GM12878 (cell line): ENCODE measurements around the gene INO80B. TPM values are rescaled to one million over a fixed set of nuclear protein-coding genes. Genes with fewer than 3 reads are reported as not detected.

Experiments used
- ATAC-seq: fragments of 200-7000 bp; cut with Tn5 transposase; 3 replicates; pipeline ENCODE4 v1.9.1; 2020; ENCODE audit warnings: mild to moderate bottlenecking, moderate library complexity
- BruUV-seq: library from RNA; stranded (reverse); fragments of 400-500 nt; replicated peaks from 2 replicates; lab custom pipeline; 2021; lab: Mats Ljungman, UMichigan
- CTCF ChIA-PET: fragments of 300-600 bp; sonication (Branson Sonifier 250); formaldehyde crosslinking; extraction: SDS; loops from one replicate; lab custom pipeline; 2021; ENCODE audit warnings: inconsistent platforms; lab: Yijun Ruan, JAX
- POLR2A ChIA-PET: fragments of 350-600 bp; formaldehyde crosslinking; extraction: SDS; loops from one replicate; lab custom pipeline; 2021; ENCODE audit warnings: inconsistent platforms; lab: Charles Lee
- RAD21 ChIA-PET: fragments of 300-600 bp; sonication (Branson Sonifier 250); formaldehyde crosslinking; loops from one replicate; lab custom pipeline; 2023; ENCODE audit warnings: antibody characterized with exemption; ENCODE audit not compliant: unreplicated experiment; lab: Charles Lee
- SMC1A ChIA-PET: fragments of 300-600 bp; sonication (Branson Sonifier 250); formaldehyde crosslinking; loops from one replicate; lab custom pipeline; 2023; ENCODE audit not compliant: unreplicated experiment, uncharacterized antibody; lab: Charles Lee
- DNase-seq: peaks from one replicate; pipeline ENCODE4 v3.0.0-alpha.2; 2011; ENCODE audit warnings: low read depth, low spot score
- FAIRE-seq: peaks from 3 replicates; lab custom pipeline; 2011; peaks lifted over from hg19 to GRCh38; lab: Jason Lieb, UNC
- H2AFZ ChIP-seq: 2 replicates; pipeline ENCODE4 v1.6.0; 2011; ENCODE audit warnings: low read depth, low read length, control low read depth; ENCODE audit not compliant: control insufficient read depth
- H3K27ac ChIP-seq: 2 replicates; pipeline ENCODE4 v1.5.1; 2011; ENCODE audit warnings: control low read depth; ENCODE audit not compliant: control insufficient read depth, insufficient read depth
- H3K27me3 ChIP-seq, 2 experiments: replicated peaks in 1 of 2; 2 replicates each; pipeline versions ENCODE4 v1.6.0 to v1.6.1; 2011; ENCODE audit warnings: low read length in 1 of 2; ENCODE audit not compliant: control insufficient read depth in 2 of 2, insufficient read depth in 2 of 2
- H3K36me3 ChIP-seq, 2 experiments: 2 replicates each; pipeline ENCODE4 v1.5.1; 2011; ENCODE audit warnings: low read length in 1 of 2; ENCODE audit not compliant: control insufficient read depth in 2 of 2, insufficient read depth in 2 of 2
- H3K4me1 ChIP-seq: 2 replicates; pipeline ENCODE4 v1.6.1; 2011; ENCODE audit warnings: mild to moderate bottlenecking, low read length, moderate library complexity, mixed read lengths; ENCODE audit not compliant: control insufficient read depth, insufficient read depth
- H3K4me2 ChIP-seq: 2 replicates; pipeline ENCODE4 v1.6.0; 2011; ENCODE audit warnings: control low read depth; ENCODE audit not compliant: control insufficient read depth, insufficient read depth
- H3K4me3 ChIP-seq: fragments of 200-600 bp; sonication (generic); 2 replicates; pipeline ENCODE4 v1.5.1; 2016
- H3K79me2 ChIP-seq: 2 replicates; pipeline ENCODE4 v1.6.0; 2011; ENCODE audit warnings: low read length; ENCODE audit not compliant: control insufficient read depth, insufficient read depth
- H3K9ac ChIP-seq: 2 replicates; pipeline ENCODE4 v1.8.0; 2011; ENCODE audit warnings: low read length, control low read depth, mixed read lengths; ENCODE audit not compliant: control insufficient read depth, insufficient read depth
- H3K9me3 ChIP-seq: replicated peaks from 3 replicates; pipeline ENCODE4 v1.5.1; 2011; ENCODE audit warnings: mild to moderate bottlenecking, low read length; ENCODE audit not compliant: control insufficient read depth, insufficient read depth
- H4K20me1 ChIP-seq: 2 replicates; pipeline ENCODE4 v1.6.0; 2011; ENCODE audit not compliant: control insufficient read depth, insufficient read depth
- CHD4 ChIP-seq: fragments of 200-600 bp; sonication (generic); IDR thresholded peaks from 2 replicates; pipeline ENCODE4 v1.6.1; 2016; ENCODE audit warnings: mild to moderate bottlenecking
- JUND ChIP-seq: IDR thresholded peaks from 2 replicates; pipeline ENCODE4 v1.6.1; 2012; ENCODE audit warnings: low read depth, mild to moderate bottlenecking, low read length, improper control_type of control experiment, moderate library complexity
- NRF1 ChIP-seq: conservative IDR thresholded peaks from 2 replicates; pipeline ENCODE4 v1.6.1; 2011; ENCODE audit warnings: mild to moderate bottlenecking, low read depth, low read length, improper control_type of control experiment
- RBBP5 ChIP-seq: fragments of 200-600 bp; sonication (generic); conservative IDR thresholded peaks from 2 replicates; pipeline ENCODE4 v1.6.1; 2016
- SMAD5 ChIP-seq: IDR thresholded peaks from 2 replicates; pipeline ENCODE4 v1.6.1; 2016; ENCODE audit warnings: antibody characterized with exemption, low read depth
- SMARCA5 ChIP-seq: fragments of 450-650 bp; IDR thresholded peaks from 2 replicates; pipeline ENCODE4 v1.6.1; 2017; ENCODE audit warnings: mild to moderate bottlenecking
- TARDBP ChIP-seq: IDR thresholded peaks from 2 replicates; pipeline ENCODE4 v1.6.1; 2016; ENCODE audit warnings: borderline replicate concordance
- TCF3 ChIP-seq: IDR thresholded peaks from 2 replicates; pipeline ENCODE4 v1.6.1; 2012; ENCODE audit warnings: low read depth, mild to moderate bottlenecking, low read length, borderline replicate concordance; ENCODE audit not compliant: insufficient read depth
- YY1 ChIP-seq: IDR thresholded peaks from 2 replicates; pipeline ENCODE4 v1.6.1; 2011; ENCODE audit warnings: low read depth, mild to moderate bottlenecking, low read length
- ZNF384 ChIP-seq: IDR thresholded peaks from 2 replicates; pipeline ENCODE4 v1.6.1; 2012; ENCODE audit warnings: low read depth, mild to moderate bottlenecking, low read length, improper control_type of control experiment, borderline replicate concordance
- WGBS: methylation state at CpG from one replicate; pipeline ENCODE4 v1.1.6; 2016; ENCODE audit warnings: low lambda C conversion rate; ENCODE audit not compliant: insufficient replicate concordance, insufficient coverage; ENCODE audit errors: missing lambda C conversion rate; 5-methylcytosine and 5-hydroxymethylcytosine counted together
- in situ Hi-C: fragments of 300-500 bp; cut with MboI; formaldehyde crosslinking; loops from 9 replicates; pipeline ENCODE4 v1.14.3; 2018; ENCODE audit warnings: mixed read lengths
- intact Hi-C: fragments of 100-400 bp; cut with micrococcal nuclease; formaldehyde crosslinking; loops from one replicate; pipeline ENCODE4 v1.14.2; 2022; ENCODE audit not compliant: unreplicated experiment
- polyA plus RNA-seq, 11 experiments: library from polyadenylated mRNA; depleted of rRNA in 4 of 11; unstranded in 6 of 11; stranded (reverse) in 5 of 11; fragments of >200 nt; fragmentation: Nextera tagmentation in 4 of 11; fragmentation: Illumina TruSeq in 1 of 11; extraction: Ambion mirVana in 4 of 11; extraction: Trizol in 1 of 11; gene quantifications; 1 replicate in 1 of 11; 2 replicates in 10 of 11; pipeline versions ENCODE4 v1.2.1 to v1.2.3, GENCODE V29; 2011 to 2016; ENCODE audit warnings: inconsistent platforms in 2 of 11, missing spikeins in 2 of 11, low read depth in 1 of 11
- total RNA-seq, 4 experiments: library from RNA; depleted of rRNA in 3 of 4; stranded (reverse); fragments of >200 nt in 3 of 4; fragmentation: Illumina TruSeq in 1 of 4; extraction: Trizol in 1 of 4; gene quantifications; 2 replicates each; pipeline versions ENCODE4 v1.2.1 to v1.2.3, GENCODE V29; 2013 to 2021
- TF ChIP-seq, protein P1 (sequence below): fragments of 450-650 bp; IDR thresholded peaks from 2 replicates; pipeline ENCODE4 v1.6.1; 2018; ENCODE audit warnings: mild to moderate bottlenecking, low read depth, moderate library complexity; ENCODE audit not compliant: partially characterized antibody
- TF ChIP-seq, protein P2 (sequence below): IDR thresholded peaks from 2 replicates; pipeline ENCODE4 v1.6.1; 2011; ENCODE audit warnings: borderline replicate concordance, low read depth, mild to moderate bottlenecking, moderate library complexity, mixed read lengths, low read length; ENCODE audit not compliant: insufficient read depth; ENCODE audit errors: extremely low read length
- TF ChIP-seq, protein P3 (sequence below): fragments of 450-650 bp; formaldehyde crosslinking; IDR thresholded peaks from 2 replicates; pipeline ENCODE4 v1.5.0; 2022; ENCODE audit warnings: mild to moderate bottlenecking, missing genetic modification characterization
- TF ChIP-seq, protein P4 (sequence below): fragments of 450-650 bp; formaldehyde crosslinking; IDR thresholded peaks from 2 replicates; pipeline ENCODE4 v1.4.0; 2022; ENCODE audit warnings: mild to moderate bottlenecking, moderate library complexity

Gene INO80B
- total and polyA plus RNA-seq, 10 of the 15 experiments (the other 5 are each of a cell fraction or from before 2014, with no cell fraction given), result 1.3 to 26.7 (median 11.1) TPM

DNA sequence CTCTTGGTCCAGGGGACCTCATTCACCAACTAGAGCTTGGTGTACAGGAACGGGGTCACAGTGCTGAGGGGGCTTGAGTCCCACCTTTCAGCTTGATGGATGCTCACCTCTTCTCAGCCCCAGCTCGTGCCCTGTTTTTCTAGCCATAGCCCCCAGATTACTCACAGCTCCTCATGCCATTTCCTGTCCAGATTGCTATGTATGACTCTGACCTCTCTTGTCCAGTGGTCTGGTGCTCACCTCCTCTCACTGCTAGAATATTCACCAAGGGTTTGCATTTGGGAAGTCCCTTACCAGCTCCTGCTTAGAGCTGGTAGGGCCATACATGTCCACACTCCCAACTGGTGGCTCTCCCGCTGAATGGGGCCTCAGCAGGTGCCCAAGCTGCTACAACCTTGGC is 38.7 kb downstream of the INO80B start:
- no TSS peak for BruUV-seq
- Histone ChIP-seq H3K4me3 (no peak overlapping the region), H2AFZ (no peak overlapping the region), H3K4me1 (0 out of 2 replicates have a peak, but pooled peaks cover 3% of the 10 kb centered on the region), H3K4me2 (no peak overlapping the region), H3K9me3 (no peaks in the 10 kb centered on the region), H3K79me2 (no peaks in the 10 kb centered on the region), H3K36me3 (peaks cover 12 to 13% of the 10 kb centered on the region in 2 experiments; a peak in 3 of 4 replicates), H3K27me3 (peaks cover 4 to 5% of the 10 kb centered on the region in 2 experiments; a peak in 3 of 4 replicates), H4K20me1 (no peaks in the 10 kb centered on the region), H3K9ac (no peak overlapping the region), H3K27ac (no peak overlapping the region)
- ATAC-seq, result no peak
- CTCF ChIA-PET, result interaction anchor here (1.7 to 19.4 kb wide), 3 partner anchors 11 to 95 kb away, joined by 4 to 280 read pairs (median 10); partner anchors contain the start of genes CCDC142 and TTC31
- in situ Hi-C loops (no loop called here), intact Hi-C loops (no loop called here)
- RAD21 ChIA-PET, result no interaction called here
- POLR2A ChIA-PET, result interaction anchor here (0.5 to 1.0 kb wide), 4 partner anchors 13 to 75 kb away, joined by 3 read pairs; no protein-coding TSS in a partner anchor
- SMC1A ChIA-PET, result interaction anchor here (1.2 to 1.4 kb wide), 2 partner anchors 91 to 93 kb away, joined by 4 read pairs; no protein-coding TSS in a partner anchor
- no peak for FAIRE-seq
- no peak for DNase-seq
- WGBS, result 73% methylated on average over 3 of the region's 3 CpGs
- no peak for TF ChIP-seq ZNF384
- TF ChIP-seq, protein P1, sequence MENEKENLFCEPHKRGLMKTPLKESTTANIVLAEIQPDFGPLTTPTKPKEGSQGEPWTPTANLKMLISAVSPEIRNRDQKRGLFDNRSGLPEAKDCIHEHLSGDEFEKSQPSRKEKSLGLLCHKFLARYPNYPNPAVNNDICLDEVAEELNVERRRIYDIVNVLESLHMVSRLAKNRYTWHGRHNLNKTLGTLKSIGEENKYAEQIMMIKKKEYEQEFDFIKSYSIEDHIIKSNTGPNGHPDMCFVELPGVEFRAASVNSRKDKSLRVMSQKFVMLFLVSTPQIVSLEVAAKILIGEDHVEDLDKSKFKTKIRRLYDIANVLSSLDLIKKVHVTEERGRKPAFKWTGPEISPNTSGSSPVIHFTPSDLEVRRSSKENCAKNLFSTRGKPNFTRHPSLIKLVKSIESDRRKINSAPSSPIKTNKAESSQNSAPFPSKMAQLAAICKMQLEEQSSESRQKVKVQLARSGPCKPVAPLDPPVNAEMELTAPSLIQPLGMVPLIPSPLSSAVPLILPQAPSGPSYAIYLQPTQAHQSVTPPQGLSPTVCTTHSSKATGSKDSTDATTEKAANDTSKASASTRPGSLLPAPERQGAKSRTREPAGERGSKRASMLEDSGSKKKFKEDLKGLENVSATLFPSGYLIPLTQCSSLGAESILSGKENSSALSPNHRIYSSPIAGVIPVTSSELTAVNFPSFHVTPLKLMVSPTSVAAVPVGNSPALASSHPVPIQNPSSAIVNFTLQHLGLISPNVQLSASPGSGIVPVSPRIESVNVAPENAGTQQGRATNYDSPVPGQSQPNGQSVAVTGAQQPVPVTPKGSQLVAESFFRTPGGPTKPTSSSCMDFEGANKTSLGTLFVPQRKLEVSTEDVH, result no peak
- TF ChIP-seq JUND, result no peak
- TF ChIP-seq RBBP5, result no peak
- TF ChIP-seq, protein P2, sequence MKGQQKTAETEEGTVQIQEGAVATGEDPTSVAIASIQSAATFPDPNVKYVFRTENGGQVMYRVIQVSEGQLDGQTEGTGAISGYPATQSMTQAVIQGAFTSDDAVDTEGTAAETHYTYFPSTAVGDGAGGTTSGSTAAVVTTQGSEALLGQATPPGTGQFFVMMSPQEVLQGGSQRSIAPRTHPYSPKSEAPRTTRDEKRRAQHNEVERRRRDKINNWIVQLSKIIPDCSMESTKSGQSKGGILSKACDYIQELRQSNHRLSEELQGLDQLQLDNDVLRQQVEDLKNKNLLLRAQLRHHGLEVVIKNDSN, result no peak
- TF ChIP-seq, protein P3, sequence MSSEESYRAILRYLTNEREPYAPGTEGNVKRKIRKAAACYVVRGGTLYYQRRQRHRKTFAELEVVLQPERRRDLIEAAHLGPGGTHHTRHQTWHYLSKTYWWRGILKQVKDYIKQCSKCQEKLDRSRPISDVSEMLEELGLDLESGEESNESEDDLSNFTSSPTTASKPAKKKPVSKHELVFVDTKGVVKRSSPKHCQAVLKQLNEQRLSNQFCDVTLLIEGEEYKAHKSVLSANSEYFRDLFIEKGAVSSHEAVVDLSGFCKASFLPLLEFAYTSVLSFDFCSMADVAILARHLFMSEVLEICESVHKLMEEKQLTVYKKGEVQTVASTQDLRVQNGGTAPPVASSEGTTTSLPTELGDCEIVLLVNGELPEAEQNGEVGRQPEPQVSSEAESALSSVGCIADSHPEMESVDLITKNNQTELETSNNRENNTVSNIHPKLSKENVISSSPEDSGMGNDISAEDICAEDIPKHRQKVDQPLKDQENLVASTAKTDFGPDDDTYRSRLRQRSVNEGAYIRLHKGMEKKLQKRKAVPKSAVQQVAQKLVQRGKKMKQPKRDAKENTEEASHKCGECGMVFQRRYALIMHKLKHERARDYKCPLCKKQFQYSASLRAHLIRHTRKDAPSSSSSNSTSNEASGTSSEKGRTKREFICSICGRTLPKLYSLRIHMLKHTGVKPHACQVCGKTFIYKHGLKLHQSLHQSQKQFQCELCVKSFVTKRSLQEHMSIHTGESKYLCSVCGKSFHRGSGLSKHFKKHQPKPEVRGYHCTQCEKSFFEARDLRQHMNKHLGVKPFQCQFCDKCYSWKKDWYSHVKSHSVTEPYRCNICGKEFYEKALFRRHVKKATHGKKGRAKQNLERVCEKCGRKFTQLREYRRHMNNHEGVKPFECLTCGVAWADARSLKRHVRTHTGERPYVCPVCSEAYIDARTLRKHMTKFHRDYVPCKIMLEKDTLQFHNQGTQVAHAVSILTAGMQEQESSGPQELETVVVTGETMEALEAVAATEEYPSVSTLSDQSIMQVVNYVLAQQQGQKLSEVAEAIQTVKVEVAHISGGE (CRISPR knock-in tag), result no peak
- TF ChIP-seq YY1, result no peak
- TF ChIP-seq TARDBP, result no peak
- no peak for TF ChIP-seq TCF3
- TF ChIP-seq, protein P4, sequence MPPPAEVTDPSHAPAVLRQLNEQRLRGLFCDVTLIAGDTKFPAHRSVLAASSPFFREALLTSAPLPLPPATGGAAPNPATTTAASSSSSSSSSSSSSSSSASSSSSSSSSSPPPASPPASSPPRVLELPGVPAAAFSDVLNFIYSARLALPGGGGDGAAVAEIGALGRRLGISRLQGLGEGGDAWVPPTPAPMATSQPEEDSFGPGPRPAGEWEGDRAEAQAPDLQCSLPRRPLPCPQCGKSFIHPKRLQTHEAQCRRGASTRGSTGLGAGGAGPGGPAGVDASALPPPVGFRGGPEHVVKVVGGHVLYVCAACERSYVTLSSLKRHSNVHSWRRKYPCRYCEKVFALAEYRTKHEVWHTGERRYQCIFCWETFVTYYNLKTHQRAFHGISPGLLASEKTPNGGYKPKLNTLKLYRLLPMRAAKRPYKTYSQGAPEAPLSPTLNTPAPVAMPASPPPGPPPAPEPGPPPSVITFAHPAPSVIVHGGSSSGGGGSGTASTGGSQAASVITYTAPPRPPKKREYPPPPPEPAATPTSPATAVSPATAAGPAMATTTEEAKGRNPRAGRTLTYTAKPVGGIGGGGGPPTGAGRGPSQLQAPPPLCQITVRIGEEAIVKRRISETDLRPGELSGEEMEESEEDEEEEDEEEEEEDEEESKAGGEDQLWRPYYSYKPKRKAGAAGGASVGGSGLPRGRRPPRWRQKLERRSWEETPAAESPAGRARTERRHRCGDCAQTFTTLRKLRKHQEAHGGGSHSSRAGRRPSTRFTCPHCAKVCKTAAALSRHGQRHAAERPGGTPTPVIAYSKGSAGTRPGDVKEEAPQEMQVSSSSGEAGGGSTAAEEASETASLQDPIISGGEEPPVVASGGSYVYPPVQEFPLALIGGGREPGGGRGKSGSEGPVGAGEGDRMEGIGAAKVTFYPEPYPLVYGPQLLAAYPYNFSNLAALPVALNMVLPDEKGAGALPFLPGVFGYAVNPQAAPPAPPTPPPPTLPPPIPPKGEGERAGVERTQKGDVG, result no peak
- no peak for TF ChIP-seq CHD4
- no peak for TF ChIP-seq NRF1
- TF ChIP-seq SMAD5, result no peak
- TF ChIP-seq SMARCA5, result no peak
